Measurements from ENCODE around the gene BTG2.
"Not testable (repeated sequence)": the region's sequence is repeated elsewhere in the genome, so short reads cannot be mapped to it uniquely, and the experiment has no call there.

The BTG2 gene

DNA sequence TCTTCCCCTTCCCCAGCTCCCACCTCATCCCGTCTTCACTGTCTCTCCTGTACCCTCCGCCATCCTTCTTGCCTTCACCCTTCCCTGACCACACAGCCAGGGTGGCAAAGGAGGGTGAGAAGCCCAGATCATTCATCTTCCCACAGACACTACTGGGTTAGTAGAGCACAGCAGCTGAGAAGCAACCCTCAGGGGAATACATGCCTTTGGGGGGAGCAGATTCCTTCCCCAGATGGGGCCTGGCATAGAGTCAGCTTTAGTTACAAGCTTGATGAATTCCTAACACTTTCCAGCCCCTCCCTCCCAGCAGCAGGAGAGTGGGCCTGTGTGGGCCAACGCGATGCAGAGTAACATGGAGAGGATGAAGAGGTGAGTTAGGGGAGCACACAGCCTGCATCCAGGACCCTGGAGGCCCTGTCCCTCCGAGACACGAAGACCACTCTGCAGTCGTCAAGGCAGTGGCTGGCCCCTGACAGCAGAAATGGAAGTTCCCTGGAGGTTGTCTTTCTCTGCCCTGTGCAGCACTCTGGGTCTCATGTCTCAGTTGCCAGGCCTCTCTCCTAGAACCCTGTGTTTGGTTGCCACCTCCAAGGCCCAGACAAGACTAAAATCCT lies 8.8 kb upstream of the BTG2 start:
- DNase-seq: no peak

DNA sequence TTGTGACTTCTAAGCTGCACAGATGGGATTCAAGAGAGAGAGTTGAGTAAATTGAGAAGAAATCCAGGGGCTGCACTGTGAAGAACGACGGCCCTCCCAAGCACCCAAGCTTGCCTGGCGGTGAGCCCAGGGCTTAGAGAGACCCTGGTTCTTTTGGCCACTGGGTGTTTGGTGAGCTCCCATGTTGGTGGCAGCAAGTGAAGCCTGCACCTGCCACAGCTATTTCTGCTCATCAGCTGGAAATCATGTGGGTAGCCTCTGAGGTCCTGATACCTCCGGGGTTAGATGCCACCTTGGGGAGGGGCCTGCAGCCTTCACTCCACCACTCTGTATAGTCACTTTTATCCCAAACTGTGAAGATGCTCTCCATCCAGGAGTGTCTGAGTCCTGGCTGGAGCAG lies 6.2 kb upstream of the BTG2 start:
- DNase-seq: no peak

DNA sequence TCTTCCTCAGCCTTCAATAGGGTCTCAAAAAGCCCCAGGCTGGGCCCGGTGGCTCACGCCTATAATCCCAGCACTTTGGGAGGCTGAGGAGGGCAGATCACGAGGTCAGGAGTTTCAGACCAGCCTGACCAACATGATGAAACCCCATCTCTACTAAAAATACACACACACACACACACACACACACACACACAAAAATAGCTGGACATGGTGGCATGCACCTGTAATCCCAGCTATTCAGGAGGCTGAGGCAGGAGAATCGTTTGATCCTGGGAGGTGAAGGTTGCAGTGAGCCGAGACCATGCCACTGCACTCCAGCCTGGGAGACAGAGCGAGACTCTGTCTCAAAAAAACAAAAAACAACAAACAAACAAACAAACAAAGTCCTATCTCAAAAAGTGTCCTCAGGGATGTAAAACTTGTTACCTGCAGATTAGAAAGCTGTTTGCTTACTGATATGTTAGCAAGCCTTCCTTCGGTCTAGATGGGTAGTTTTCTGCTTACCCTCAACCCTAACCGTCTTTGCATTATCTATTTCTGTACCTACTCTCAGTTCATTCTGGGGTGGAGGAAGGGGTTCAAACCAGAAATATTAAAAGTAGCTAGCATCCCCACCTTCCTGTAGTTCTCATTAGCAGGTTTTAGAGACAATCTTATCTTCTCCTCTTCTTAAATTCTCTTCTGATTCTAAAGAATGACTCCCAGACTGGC lies 5.4 kb upstream of the BTG2 start:
- DNase-seq: not testable (repeated sequence)

DNA sequence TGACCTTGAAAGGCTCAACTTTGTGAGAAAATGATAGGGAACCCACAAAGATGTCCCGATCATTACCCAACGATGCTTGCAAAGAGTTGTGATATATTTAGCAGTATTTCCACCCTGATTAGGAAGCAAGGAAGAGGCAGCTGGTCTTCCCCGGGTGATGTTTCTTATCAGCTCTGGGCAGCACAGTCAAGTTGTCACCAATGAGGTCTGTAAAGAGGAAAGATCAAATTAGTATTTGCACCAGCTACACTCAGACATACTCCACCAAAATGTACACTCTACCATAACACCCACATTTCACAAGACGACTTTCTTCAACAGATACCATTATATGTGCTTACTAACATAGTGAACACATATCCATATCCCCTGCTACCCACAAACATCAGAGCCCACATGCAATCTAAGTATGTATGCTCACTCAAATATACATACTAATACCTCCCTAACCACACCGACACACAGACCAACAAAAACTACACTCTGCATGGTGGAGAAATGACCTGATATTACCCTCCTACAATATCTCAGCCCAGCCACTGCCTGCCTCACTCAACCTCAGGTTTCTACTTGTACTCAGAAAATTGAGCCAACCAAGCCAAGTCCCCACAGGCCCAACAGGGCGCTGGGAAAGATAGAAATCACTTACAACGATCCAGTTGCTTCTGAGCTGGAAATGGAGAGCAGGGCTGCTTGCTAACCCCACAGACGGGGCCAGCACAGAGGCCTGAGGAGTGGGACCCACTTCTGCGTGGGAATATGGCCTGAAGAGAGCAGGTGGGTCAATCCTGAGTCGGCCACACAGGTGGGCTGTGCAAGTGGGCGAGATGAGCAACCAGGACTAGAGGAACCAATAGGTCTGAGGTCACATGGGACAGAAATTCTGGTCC lies 4.6 kb upstream of the BTG2 start:
- no peak for DNase-seq

GRCh38 chr1:203301331-203301668 lies 4.0 kb upstream of the BTG2 start:
- no peak for DNase-seq

DNA sequence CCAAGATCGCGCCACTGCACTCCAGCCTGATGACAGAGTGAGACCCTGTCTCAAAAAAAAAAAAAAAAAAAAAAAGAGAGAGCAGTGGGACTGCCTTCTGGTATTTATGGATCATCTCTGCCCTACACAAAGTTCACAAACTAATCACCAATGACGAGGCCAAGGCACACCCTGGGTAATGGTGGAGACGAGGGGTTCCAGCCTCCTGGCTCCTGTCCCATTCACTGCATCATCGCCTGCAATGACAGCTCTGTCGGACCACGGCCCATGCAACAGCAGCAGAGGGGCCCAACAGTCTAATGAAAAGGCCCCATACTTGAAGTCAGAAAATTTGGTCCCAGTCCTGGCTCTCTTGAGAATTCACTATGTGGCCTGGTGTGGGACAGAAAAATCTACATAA lies 2.9 kb upstream of the BTG2 start:
- DNase-seq: no peak

GRCh38 chr1:203302894-203303293 lies 2.4 kb upstream of the BTG2 start:
- DNase-seq: no peak

DNA sequence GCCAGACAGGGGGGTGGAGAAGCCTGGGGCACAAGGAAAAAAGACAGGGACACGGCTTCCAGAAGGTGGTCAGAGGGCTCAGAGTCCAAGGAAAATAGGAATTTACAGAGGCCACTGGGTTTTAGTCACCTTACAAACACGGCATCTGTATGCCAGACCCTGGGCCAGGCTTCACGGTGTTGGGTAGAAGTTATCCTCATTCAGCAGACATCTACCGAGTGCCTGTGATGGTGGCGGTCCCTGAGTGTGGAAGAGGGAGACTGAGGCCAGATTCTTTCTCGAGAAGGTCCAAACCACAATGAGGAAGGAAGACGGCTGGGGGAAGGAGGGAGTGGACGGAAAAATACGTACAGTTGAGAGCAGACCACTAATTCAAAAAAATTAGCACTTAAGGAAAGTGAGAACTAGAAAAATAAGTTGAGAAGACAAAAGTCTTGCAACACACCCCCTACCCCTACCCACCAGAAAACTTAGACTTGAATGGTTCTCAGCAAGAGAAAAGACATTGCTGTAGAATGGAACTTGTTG lies 864 bp upstream of the BTG2 start:
- DNase-seq: no peak

DNA sequence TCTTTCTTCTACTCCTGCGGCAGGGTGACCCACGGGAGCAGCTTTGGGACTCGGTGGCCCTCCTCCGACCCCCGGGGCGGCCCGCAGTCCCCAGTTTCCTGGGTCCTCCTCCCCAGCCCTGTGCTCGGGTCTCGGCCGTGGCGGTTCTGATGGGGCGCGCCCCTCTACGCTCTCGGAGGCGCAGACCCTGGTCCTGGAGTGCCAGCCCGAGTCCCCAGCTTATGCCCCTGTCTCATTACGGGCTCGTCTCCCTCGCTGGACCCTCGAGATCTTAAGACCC lies 430 bp downstream of the BTG2 start:
- no peak for DNase-seq

- peak; percentile 33 for DNase-seq
Observed at GRCh38 chr1:203306089-203306964, 1.0 kb downstream of the BTG2 start.

- DNase-seq: peak; percentile 53
Observed at GRCh38 chr1:203306965-203307541, 1.7 kb downstream of the BTG2 start.

DNA sequence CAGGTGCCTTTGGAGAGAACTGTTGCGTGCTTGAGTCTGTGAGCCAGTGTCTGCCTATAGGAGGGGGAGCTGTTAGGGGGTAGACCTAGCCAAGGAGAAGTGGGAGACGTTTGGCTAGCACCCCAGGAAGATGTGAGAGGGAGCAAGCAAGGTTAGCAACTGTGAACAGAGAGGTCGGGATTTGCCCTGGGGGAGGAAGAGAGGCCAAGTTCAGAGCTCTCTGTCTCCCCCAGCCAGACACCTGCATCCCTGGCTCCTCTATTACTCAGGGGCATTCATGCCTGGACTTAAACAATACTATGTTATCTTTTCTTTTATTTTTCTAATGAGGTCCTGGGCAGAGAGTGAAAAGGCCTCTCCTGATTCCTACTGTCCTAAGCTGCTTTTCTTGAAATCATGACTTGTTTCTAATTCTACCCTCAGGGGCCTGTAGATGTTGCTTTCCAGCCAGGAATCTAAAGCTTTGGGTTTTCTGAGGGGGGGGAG lies 2.4 kb downstream of the BTG2 start:
- DNase-seq: no peak

GRCh38 chr1:203308328-203308922 lies 3.1 kb downstream of the BTG2 start:
- no peak for DNase-seq

GRCh38 chr1:203308923-203309331 lies 3.6 kb downstream of the BTG2 start:
- no peak for DNase-seq

DNA sequence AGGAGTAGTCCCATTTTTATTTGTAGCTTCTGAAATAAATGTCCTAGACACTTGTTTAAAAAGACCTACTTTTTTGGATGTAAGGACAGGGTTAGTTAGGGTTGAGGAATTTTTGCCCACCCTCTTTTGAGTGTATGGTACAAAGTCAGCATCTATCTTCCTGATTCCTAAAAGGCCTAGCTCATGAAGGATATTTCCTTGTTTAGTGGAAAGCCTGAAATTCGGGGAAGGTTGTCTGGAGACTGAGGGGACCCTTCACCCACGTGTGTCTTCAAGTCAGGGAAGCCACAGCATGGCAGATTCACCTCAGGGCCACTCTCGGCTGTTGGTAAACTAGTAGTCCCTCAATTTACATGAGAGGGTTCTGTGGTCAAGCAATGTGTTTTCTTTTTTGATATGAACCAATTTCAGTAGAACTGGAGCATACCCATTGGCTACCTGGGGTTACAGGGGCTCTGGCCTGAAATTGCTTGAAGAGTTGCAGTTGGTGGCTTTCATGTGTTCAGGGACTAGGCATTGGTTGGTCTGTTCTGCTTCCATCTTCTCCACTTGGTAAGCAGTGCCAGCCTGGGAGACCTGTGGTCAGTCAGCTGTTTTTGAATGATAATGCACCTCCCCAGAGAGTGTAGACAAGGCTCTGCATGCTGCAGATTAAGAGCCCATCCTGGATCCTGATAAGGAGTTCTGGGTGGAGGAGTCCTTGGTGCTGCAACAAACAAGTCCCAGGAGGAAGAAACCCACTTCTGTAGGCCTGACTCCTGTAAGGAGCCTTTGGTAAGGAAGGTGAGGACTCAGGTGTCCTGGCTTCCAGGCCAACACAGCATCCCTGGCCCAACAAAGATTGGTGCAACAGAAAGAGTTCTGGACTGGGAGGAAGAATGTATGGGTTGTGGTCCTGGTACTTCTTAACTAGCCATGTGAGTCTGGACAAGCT lies 6.3 kb downstream of the BTG2 start:
- DNase-seq: no peak

DNA sequence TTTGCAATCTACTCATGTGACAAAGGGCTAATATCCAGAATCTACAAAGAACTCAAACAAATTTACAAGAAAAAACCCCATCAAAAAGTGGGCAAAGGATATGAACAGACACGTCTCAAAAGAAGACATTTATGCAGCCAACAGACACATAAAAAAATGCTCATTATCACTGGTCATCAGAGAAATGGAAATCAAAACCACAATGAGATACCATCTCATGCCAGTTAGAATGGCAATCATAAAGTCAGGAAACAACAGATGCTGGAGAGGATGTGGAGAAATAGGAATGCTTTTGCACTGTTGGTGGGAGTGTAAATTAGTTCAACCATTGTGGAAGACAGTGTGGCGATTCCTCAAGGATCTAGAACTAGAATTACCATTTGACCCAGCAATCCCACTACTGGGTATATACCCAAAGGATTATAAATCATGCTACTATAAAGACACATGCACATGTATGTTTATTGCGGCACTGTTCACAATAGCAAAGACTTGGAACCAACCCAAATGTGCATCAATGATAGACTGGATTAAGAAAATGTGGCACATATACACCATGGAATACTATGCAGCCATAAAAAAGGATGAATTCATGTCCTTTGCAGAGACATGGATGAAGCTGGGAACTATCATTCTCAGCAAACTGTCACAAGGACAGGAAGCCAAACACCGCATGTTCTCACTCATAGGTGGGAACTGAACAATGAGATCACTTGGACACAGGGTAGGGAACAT lies 8.9 kb downstream of the BTG2 start:
- DNase-seq: not testable (repeated sequence)

DNA sequence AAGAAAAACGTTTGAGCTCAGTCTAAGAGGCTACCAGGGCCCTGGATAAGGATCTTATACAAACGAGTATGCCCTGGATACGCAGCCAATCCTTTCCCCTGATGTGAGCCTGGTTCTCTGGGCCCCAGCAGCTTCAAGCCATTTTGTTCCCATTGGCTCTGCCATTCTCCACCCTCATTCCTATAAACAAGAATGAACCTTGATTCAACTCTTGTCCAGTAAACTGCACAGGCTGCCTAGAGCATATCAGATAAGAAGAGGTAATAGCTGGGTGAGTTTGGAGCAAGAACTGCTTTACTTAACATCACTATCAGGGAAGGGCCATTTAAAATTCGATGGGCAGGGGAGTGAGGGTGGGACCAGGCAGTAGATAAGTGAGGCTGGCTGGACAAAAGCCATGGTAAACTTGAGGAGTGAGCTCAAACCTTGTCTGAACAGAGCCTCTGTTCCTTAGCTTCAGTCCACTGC lies 11.3 kb downstream of the BTG2 start:
- DNase-seq: no peak

DNA sequence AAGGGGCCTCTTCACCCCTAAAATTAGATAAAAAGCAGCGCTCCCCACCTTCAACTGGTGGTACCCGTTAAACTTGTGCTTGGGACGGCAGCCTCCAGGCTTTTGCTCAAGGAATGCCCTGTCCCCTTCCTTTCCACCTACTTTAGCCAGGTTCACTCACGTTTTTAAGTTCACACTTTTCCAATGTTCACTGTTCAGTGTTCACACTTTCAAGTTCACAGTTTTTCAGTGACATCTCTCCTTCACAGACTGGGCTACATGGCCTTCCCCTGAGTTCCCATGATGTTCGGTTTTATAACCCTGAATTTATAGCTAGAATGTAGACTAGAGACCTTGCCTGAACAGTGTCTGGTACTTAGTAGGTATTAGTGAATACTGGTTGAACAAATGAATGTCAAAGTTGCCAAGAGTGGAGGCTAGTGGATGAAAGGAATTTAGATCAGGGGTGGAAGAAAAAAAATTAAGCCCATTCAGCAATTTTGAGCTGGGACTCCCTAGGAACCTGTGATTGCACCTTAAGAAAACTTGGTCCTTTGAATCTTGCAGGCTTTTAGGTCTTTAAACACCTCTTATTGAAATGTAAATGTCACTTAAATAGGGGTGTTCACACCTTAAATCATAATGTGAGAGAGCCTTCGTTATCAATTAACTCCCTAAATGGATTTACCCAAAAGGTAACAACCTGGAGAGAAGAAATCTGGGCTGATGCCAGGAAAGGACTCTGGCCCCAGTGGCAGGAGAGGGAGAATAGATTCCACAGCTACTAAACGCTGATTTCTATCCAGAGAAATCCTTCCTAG lies 12.3 kb downstream of the BTG2 start:
- DNase-seq: no peak

GRCh38 chr1:203318229-203318517 lies 12.9 kb downstream of the BTG2 start:
- no peak for DNase-seq
